ENCODE data around the gene NHSL2. TPM values are rescaled to one million over a fixed set of nuclear protein-coding genes. Genes with fewer than 3 reads are reported as not detected.

The NHSL2 gene
- total and polyA plus RNA-seq, 2 experiments from 2014 or later = 4.7 to 9.5 TPM

DNA sequence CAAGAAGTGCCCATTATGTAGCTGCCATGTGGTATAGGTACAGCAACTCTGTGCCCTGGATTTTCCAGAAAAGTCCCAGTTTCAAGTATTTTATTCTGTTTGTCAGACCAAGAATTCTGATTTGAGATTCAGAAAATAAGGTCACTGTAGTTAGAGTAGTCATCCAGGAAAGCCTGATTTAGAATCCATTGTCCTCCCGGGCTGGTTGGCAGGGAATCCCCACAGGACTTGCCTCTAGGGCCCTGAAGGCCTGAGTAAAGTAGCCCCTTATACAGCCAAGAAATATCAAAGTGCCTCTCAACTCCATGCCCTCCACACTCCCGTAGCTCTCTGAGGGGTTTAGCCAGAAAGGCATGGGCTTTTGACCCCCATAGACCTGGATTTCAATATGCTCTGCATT lies 184.7 kb downstream of the NHSL2 start:
- no peaks in the 10 kb centered on the region for H3K36me3 ChIP-seq (ENCODE audit: insufficient read depth)
- H3K27me3 Mint-ChIP-seq (ENCODE audit: insufficient read depth, low read depth, poor library complexity) = peaks cover 7% of the 10 kb centered on the region
- peaks cover 19% of the 10 kb centered on the region for H3K4me1 Mint-ChIP-seq
- H3K36me3 Mint-ChIP-seq (ENCODE audit: low read depth) = no peaks in the 10 kb centered on the region
- no peak overlapping the region for H3K4me2 ChIP-seq
- H3K9me3 Mint-ChIP-seq = no peaks in the 10 kb centered on the region
- no peak for TF ChIP-seq NANOG (IDR thresholded peaks at IDR 0.05; ENCODE audit: borderline replicate concordance)
- TF ChIP-seq POLR2AphosphoS5 (IDR thresholded peaks at IDR 0.05; ENCODE audit: low read depth) = no peak
- TF ChIP-seq EZH2 (IDR thresholded peaks at IDR 0.05; ENCODE audit: low read depth, unreplicated experiment) = no peak
- TF ChIP-seq STAT1 (IDR thresholded peaks at IDR 0.05; ENCODE audit: unreplicated experiment) = no peak
- TF ChIP-seq, protein P1, sequence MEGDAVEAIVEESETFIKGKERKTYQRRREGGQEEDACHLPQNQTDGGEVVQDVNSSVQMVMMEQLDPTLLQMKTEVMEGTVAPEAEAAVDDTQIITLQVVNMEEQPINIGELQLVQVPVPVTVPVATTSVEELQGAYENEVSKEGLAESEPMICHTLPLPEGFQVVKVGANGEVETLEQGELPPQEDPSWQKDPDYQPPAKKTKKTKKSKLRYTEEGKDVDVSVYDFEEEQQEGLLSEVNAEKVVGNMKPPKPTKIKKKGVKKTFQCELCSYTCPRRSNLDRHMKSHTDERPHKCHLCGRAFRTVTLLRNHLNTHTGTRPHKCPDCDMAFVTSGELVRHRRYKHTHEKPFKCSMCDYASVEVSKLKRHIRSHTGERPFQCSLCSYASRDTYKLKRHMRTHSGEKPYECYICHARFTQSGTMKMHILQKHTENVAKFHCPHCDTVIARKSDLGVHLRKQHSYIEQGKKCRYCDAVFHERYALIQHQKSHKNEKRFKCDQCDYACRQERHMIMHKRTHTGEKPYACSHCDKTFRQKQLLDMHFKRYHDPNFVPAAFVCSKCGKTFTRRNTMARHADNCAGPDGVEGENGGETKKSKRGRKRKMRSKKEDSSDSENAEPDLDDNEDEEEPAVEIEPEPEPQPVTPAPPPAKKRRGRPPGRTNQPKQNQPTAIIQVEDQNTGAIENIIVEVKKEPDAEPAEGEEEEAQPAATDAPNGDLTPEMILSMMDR (conservative IDR thresholded peaks at IDR 0.05; ENCODE audit: low read depth in 2 of 2) = no peak
- TF ChIP-seq, protein P2, sequence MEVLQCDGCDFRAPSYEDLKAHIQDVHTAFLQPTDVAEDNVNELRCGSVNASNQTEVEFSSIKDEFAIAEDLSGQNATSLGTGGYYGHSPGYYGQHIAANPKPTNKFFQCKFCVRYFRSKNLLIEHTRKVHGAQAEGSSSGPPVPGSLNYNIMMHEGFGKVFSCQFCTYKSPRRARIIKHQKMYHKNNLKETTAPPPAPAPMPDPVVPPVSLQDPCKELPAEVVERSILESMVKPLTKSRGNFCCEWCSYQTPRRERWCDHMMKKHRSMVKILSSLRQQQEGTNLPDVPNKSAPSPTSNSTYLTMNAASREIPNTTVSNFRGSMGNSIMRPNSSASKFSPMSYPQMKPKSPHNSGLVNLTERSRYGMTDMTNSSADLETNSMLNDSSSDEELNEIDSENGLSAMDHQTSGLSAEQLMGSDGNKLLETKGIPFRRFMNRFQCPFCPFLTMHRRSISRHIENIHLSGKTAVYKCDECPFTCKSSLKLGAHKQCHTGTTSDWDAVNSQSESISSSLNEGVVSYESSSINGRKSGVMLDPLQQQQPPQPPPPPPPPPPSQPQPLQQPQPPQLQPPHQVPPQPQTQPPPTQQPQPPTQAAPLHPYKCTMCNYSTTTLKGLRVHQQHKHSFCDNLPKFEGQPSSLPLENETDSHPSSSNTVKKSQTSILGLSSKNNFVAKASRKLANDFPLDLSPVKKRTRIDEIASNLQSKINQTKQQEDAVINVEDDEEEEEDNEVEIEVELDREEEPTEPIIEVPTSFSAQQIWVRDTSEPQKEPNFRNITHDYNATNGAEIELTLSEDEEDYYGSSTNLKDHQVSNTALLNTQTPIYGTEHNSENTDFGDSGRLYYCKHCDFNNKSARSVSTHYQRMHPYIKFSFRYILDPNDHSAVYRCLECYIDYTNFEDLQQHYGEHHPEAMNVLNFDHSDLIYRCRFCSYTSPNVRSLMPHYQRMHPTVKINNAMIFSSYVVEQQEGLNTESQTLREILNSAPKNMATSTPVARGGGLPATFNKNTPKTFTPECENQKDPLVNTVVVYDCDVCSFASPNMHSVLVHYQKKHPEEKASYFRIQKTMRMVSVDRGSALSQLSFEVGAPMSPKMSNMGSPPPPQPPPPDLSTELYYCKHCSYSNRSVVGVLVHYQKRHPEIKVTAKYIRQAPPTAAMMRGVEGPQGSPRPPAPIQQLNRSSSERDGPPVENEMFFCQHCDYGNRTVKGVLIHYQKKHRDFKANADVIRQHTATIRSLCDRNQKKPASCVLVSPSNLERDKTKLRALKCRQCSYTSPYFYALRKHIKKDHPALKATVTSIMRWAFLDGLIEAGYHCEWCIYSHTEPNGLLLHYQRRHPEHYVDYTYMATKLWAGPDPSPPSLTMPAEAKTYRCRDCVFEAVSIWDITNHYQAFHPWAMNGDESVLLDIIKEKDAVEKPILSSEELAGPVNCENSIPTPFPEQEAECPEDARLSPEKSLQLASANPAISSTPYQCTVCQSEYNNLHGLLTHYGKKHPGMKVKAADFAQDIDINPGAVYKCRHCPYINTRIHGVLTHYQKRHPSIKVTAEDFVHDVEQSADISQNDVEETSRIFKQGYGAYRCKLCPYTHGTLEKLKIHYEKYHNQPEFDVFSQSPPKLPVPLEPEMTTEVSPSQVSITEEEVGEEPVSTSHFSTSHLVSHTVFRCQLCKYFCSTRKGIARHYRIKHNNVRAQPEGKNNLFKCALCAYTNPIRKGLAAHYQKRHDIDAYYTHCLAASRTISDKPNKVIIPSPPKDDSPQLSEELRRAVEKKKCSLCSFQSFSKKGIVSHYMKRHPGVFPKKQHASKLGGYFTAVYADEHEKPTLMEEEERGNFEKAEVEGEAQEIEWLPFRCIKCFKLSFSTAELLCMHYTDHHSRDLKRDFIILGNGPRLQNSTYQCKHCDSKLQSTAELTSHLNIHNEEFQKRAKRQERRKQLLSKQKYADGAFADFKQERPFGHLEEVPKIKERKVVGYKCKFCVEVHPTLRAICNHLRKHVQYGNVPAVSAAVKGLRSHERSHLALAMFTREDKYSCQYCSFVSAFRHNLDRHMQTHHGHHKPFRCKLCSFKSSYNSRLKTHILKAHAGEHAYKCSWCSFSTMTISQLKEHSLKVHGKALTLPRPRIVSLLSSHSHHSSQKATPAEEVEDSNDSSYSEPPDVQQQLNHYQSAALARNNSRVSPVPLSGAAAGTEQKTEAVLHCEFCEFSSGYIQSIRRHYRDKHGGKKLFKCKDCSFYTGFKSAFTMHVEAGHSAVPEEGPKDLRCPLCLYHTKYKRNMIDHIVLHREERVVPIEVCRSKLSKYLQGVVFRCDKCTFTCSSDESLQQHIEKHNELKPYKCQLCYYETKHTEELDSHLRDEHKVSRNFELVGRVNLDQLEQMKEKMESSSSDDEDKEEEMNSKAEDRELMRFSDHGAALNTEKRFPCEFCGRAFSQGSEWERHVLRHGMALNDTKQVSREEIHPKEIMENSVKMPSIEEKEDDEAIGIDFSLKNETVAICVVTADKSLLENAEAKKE (CRISPR knock-in tag; IDR thresholded peaks at IDR 0.05) = no peak
- no peak for TF ChIP-seq JUNB (IDR thresholded peaks at IDR 0.05; ENCODE audit: unreplicated experiment)
- TF ChIP-seq CREB1 (CRISPR knock-in tag; IDR thresholded peaks at IDR 0.05; ENCODE audit: low read depth) = no peak
- no peak for TF ChIP-seq EZH2phosphoT487 (IDR thresholded peaks at IDR 0.05; ENCODE audit: unreplicated experiment)
- TF ChIP-seq, protein P3, sequence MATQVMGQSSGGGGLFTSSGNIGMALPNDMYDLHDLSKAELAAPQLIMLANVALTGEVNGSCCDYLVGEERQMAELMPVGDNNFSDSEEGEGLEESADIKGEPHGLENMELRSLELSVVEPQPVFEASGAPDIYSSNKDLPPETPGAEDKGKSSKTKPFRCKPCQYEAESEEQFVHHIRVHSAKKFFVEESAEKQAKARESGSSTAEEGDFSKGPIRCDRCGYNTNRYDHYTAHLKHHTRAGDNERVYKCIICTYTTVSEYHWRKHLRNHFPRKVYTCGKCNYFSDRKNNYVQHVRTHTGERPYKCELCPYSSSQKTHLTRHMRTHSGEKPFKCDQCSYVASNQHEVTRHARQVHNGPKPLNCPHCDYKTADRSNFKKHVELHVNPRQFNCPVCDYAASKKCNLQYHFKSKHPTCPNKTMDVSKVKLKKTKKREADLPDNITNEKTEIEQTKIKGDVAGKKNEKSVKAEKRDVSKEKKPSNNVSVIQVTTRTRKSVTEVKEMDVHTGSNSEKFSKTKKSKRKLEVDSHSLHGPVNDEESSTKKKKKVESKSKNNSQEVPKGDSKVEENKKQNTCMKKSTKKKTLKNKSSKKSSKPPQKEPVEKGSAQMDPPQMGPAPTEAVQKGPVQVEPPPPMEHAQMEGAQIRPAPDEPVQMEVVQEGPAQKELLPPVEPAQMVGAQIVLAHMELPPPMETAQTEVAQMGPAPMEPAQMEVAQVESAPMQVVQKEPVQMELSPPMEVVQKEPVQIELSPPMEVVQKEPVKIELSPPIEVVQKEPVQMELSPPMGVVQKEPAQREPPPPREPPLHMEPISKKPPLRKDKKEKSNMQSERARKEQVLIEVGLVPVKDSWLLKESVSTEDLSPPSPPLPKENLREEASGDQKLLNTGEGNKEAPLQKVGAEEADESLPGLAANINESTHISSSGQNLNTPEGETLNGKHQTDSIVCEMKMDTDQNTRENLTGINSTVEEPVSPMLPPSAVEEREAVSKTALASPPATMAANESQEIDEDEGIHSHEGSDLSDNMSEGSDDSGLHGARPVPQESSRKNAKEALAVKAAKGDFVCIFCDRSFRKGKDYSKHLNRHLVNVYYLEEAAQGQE (IDR thresholded peaks at IDR 0.05; ENCODE audit: unreplicated experiment) = no peak
- TF ChIP-seq ZNF331 (CRISPR knock-in tag; IDR thresholded peaks at IDR 0.05; ENCODE audit: low read depth) = no peak
- TF ChIP-seq, protein P4, sequence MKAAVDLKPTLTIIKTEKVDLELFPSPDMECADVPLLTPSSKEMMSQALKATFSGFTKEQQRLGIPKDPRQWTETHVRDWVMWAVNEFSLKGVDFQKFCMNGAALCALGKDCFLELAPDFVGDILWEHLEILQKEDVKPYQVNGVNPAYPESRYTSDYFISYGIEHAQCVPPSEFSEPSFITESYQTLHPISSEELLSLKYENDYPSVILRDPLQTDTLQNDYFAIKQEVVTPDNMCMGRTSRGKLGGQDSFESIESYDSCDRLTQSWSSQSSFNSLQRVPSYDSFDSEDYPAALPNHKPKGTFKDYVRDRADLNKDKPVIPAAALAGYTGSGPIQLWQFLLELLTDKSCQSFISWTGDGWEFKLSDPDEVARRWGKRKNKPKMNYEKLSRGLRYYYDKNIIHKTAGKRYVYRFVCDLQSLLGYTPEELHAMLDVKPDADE (IDR thresholded peaks at IDR 0.05) = no peak
- TF ChIP-seq ZNF114 (CRISPR knock-in tag; IDR thresholded peaks at IDR 0.05) = no peak
- H3K9me2 ChIP-seq (ENCODE audit: insufficient read depth) = no peaks in the 10 kb centered on the region
- no peaks in the 10 kb centered on the region for H3F3A ChIP-seq (replicated peaks; ENCODE audit: low read depth)
- H2AFZ ChIP-seq = no peak overlapping the region
- H3K27ac ChIP-seq (ENCODE audit: low read depth) = no peak overlapping the region
- DNase-seq (ENCODE audit: low spot score) = no peak
- H3K4me3 Mint-ChIP-seq = no peak overlapping the region
- ATAC-seq = no peak
- H3K79me2 ChIP-seq (replicated peaks; ENCODE audit: insufficient read depth) = no peaks in the 10 kb centered on the region
- no peaks in the 10 kb centered on the region for H3K27me3 ChIP-seq (ENCODE audit: insufficient read depth)
- H3K27ac Mint-ChIP-seq = no peak overlapping the region
- H3K4me3 ChIP-seq = no peak overlapping the region
- H4K20me1 ChIP-seq (replicated peaks; ENCODE audit: insufficient read depth) = no peaks in the 10 kb centered on the region
- no peaks in the 10 kb centered on the region; the same call in 1 of the 2 replicates for H3K4me1 ChIP-seq (ENCODE audit: insufficient read depth)

Measured in GM23338 (cell line).